OCI-LY1 (cell line): ENCODE data around the gene GPR37L1.
"Not testable (repeated sequence)": the region's sequence is repeated elsewhere in the genome, so short reads cannot be mapped to it uniquely, and the experiment has no call there.

Source experiments
- EZH2 ChIP-seq: fragments of 200-600 bp; sonication (generic), shearing (Covaris generic); IDR thresholded peaks from 2 replicates; pipeline ENCODE4 v1.8.0; 2017; ENCODE audit warnings: borderline replicate concordance, mixed run types, mild to moderate bottlenecking, antibody characterized with exemption, low read length, moderate library complexity, mixed read lengths
- TF ChIP-seq, protein P1 (sequence below): fragments of 200-600 bp; sonication (generic), shearing (Covaris generic); IDR thresholded peaks from 2 replicates; pipeline ENCODE4 v1.5.1; 2017; ENCODE audit warnings: mild to moderate bottlenecking, antibody characterized with exemption, low read length, moderate library complexity, mixed read lengths

GRCh38 chr1:202167054-202167453 lies 44.3 kb downstream of the GPR37L1 start:
- TF ChIP-seq, protein P1, sequence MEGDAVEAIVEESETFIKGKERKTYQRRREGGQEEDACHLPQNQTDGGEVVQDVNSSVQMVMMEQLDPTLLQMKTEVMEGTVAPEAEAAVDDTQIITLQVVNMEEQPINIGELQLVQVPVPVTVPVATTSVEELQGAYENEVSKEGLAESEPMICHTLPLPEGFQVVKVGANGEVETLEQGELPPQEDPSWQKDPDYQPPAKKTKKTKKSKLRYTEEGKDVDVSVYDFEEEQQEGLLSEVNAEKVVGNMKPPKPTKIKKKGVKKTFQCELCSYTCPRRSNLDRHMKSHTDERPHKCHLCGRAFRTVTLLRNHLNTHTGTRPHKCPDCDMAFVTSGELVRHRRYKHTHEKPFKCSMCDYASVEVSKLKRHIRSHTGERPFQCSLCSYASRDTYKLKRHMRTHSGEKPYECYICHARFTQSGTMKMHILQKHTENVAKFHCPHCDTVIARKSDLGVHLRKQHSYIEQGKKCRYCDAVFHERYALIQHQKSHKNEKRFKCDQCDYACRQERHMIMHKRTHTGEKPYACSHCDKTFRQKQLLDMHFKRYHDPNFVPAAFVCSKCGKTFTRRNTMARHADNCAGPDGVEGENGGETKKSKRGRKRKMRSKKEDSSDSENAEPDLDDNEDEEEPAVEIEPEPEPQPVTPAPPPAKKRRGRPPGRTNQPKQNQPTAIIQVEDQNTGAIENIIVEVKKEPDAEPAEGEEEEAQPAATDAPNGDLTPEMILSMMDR: not testable (repeated sequence)
- TF ChIP-seq EZH2: not testable (repeated sequence)
